Astrocyte (in vitro differentiated cells and primary cell): ENCODE measurements around the gene FAM177B. TPM values are rescaled to one million over a fixed set of nuclear protein-coding genes. Genes with fewer than 3 reads are reported as not detected.

ENCODE experiments used
- DNase-seq: peaks from one replicate; pipeline ENCODE4 v3.0.0-alpha.2; 2010; ENCODE audit warnings: low read depth
- FAIRE-seq: peaks from 2 replicates; lab custom pipeline; 2011; peaks lifted over from hg19 to GRCh38; lab: Jason Lieb, UNC
- H2AFZ ChIP-seq: 2 replicates; pipeline ENCODE4 v1.6.0; 2012; ENCODE audit warnings: low read depth, low read length, inconsistent platforms
- H3K27ac ChIP-seq: 2 replicates; pipeline ENCODE4 v1.5.1; 2011; ENCODE audit warnings: low read depth, low read length, inconsistent platforms
- H3K27me3 ChIP-seq: 2 replicates; pipeline ENCODE4 v1.6.0; 2011; ENCODE audit warnings: low read length, inconsistent platforms; ENCODE audit not compliant: insufficient read depth
- H3K36me3 ChIP-seq: 2 replicates; pipeline ENCODE4 v1.5.1; 2011; ENCODE audit warnings: low read length, inconsistent platforms; ENCODE audit not compliant: insufficient read depth
- H3K4me1 ChIP-seq: 2 replicates; pipeline ENCODE4 v1.5.1; 2011; ENCODE audit warnings: low read length, inconsistent platforms; ENCODE audit not compliant: insufficient read depth
- H3K4me2 ChIP-seq: 2 replicates; pipeline ENCODE4 v1.6.0; 2012; ENCODE audit warnings: low read length, inconsistent platforms
- H3K4me3 ChIP-seq: 2 replicates; pipeline ENCODE4 v1.5.1; 2011; ENCODE audit warnings: low read depth, mild to moderate bottlenecking, low read length, inconsistent platforms; ENCODE audit not compliant: insufficient read depth
- H3K79me2 ChIP-seq: 2 replicates; pipeline ENCODE4 v1.6.0; 2012; ENCODE audit warnings: mild to moderate bottlenecking, low read length, inconsistent platforms; ENCODE audit not compliant: insufficient read depth
- H3K9ac ChIP-seq: 2 replicates; pipeline ENCODE4 v1.6.0; 2012; ENCODE audit warnings: mild to moderate bottlenecking, low read length, inconsistent platforms
- H3K9me3 ChIP-seq: 2 replicates; pipeline ENCODE4 v1.5.1; 2012; ENCODE audit warnings: low read depth, mild to moderate bottlenecking, low read length, inconsistent platforms; ENCODE audit not compliant: insufficient read depth
- H4K20me1 ChIP-seq: 2 replicates; pipeline ENCODE4 v1.6.0; 2012; ENCODE audit warnings: low read length, inconsistent platforms; ENCODE audit not compliant: insufficient read depth
- H3K27ac Mint-ChIP-seq: one replicate; pipeline ENCODE4 v1.8.0; 2021; ENCODE audit warnings: mild to moderate bottlenecking, mixed read lengths; ENCODE audit not compliant: unreplicated experiment
- H3K27me3 Mint-ChIP-seq: one replicate; pipeline ENCODE4 v1.8.0; 2021; ENCODE audit warnings: low read depth, mixed read lengths; ENCODE audit not compliant: unreplicated experiment
- H3K36me3 Mint-ChIP-seq: one replicate; pipeline ENCODE4 v1.8.0; 2021; ENCODE audit warnings: low read depth, mixed read lengths; ENCODE audit not compliant: unreplicated experiment
- H3K4me1 Mint-ChIP-seq: one replicate; pipeline ENCODE4 v1.8.0; 2021; ENCODE audit warnings: low read depth, mixed read lengths; ENCODE audit not compliant: unreplicated experiment
- H3K4me3 Mint-ChIP-seq: one replicate; pipeline ENCODE4 v1.8.0; 2021; ENCODE audit warnings: mild to moderate bottlenecking, moderate library complexity, mixed read lengths; ENCODE audit not compliant: unreplicated experiment
- H3K9me3 Mint-ChIP-seq: one replicate; pipeline ENCODE4 v1.8.0; 2021; ENCODE audit warnings: mild to moderate bottlenecking, mixed read lengths; ENCODE audit not compliant: unreplicated experiment
- CTCF ChIP-seq: IDR thresholded peaks from 2 replicates; pipeline ENCODE4 v1.5.1; 2011; ENCODE audit warnings: low read depth, mild to moderate bottlenecking, inconsistent platforms, low read length, moderate library complexity; ENCODE audit not compliant: insufficient read depth
- EZH2 ChIP-seq: IDR thresholded peaks from 2 replicates; pipeline ENCODE4 v1.6.1; 2012; ENCODE audit warnings: mild to moderate bottlenecking, low read length, inconsistent platforms; ENCODE audit not compliant: insufficient read depth
- total RNA-seq: library from RNA; stranded (reverse); gene quantifications from 2 replicates; pipeline ENCODE4 v1.2.1, GENCODE V29; 2021

Gene FAM177B
- total RNA-seq, 1 donor from 2014 or later, result not detected

GRCh38 chr1:222696741-222697140 is 40.3 kb upstream of the FAM177B start:
- Mint-ChIP-seq H3K4me1 (no peaks in the 10 kb centered on the region), H3K27me3 (no peaks in the 10 kb centered on the region), H3K27ac (no peak overlapping the region), H3K36me3 (peaks cover 8% of the 10 kb centered on the region), H3K4me3 (no peak overlapping the region), H3K9me3 (no peaks in the 10 kb centered on the region)
- Histone ChIP-seq H3K9me3 (no peaks in the 10 kb centered on the region), H3K4me2 (no peak overlapping the region), H3K27me3 (no peaks in the 10 kb centered on the region), H3K79me2 (peaks cover 45% of the 10 kb centered on the region), H3K36me3 (peaks cover 12% of the 10 kb centered on the region), H3K27ac (no peak overlapping the region), H3K4me3 (no peak overlapping the region), H3K9ac (no peak overlapping the region), H4K20me1 (peaks cover 7% of the 10 kb centered on the region), H2AFZ (no peak overlapping the region), H3K4me1 (no peaks in the 10 kb centered on the region)
- DNase-seq, result no peak
- TF ChIP-seq EZH2 (no peak), CTCF (no peak)
- no peak for FAIRE-seq

GRCh38 chr1:222697203-222697602 is 39.8 kb upstream of the FAM177B start:
- Histone ChIP-seq H3K4me2 (no peak overlapping the region), H3K79me2 (peaks cover 45% of the 10 kb centered on the region), H3K9ac (no peak overlapping the region), H3K27ac (no peak overlapping the region), H3K4me3 (no peak overlapping the region), H3K27me3 (no peaks in the 10 kb centered on the region), H2AFZ (no peak overlapping the region), H4K20me1 (peaks cover 7% of the 10 kb centered on the region), H3K36me3 (peaks cover 12% of the 10 kb centered on the region), H3K4me1 (no peaks in the 10 kb centered on the region), H3K9me3 (no peaks in the 10 kb centered on the region)
- FAIRE-seq (no peak), DNase-seq (no peak)
- Mint-ChIP-seq H3K4me3 (no peak overlapping the region), H3K36me3 (peaks cover 8% of the 10 kb centered on the region), H3K4me1 (no peaks in the 10 kb centered on the region), H3K27ac (no peak overlapping the region), H3K27me3 (no peaks in the 10 kb centered on the region), H3K9me3 (no peaks in the 10 kb centered on the region)
- no peak for TF ChIP-seq EZH2
- TF ChIP-seq CTCF, result no peak

- DNase-seq, result peak; percentile 47
- Histone ChIP-seq H3K4me1 (no peaks in the 10 kb centered on the region), H3K4me3 (no peak overlapping the region), H2AFZ (no peak overlapping the region), H3K9me3 (no peaks in the 10 kb centered on the region), H4K20me1 (peaks cover 7% of the 10 kb centered on the region), H3K36me3 (peaks cover 15% of the 10 kb centered on the region), H3K4me2 (no peak overlapping the region), H3K27ac (no peak overlapping the region), H3K27me3 (no peaks in the 10 kb centered on the region), H3K79me2 (peaks cover 45% of the 10 kb centered on the region), H3K9ac (no peak overlapping the region)
- peaks cover 12% of the 10 kb centered on the region for H3K36me3 Mint-ChIP-seq
- no peaks in the 10 kb centered on the region for H3K9me3 Mint-ChIP-seq
- no peak overlapping the region for H3K27ac Mint-ChIP-seq
- TF ChIP-seq CTCF, result no peak
- TF ChIP-seq EZH2, result no peak
- H3K4me3 Mint-ChIP-seq, result no peak overlapping the region
- peak; percentile 26 for FAIRE-seq
- H3K4me1 Mint-ChIP-seq, result peaks cover 2% of the 10 kb centered on the region
- no peaks in the 10 kb centered on the region for H3K27me3 Mint-ChIP-seq
Measured at GRCh38 chr1:222697826-222698225, 39.2 kb upstream of the FAM177B start.
